HG03175 (cell line): Measurements from ENCODE around the gene ADNP2.

Source experiments
- ATAC-seq: cut with Tn5 transposase; IDR thresholded peaks from one replicate; pipeline ENCODE4 v1.9.1; 2021; ENCODE audit warnings: mild to moderate bottlenecking, moderate library complexity; ENCODE audit not compliant: unreplicated experiment

The ADNP2 gene

GRCh38 chr18:80171054-80171872 lies 62.2 kb downstream of the ADNP2 start:
- no peak for ATAC-seq

- ATAC-seq: no peak
Observed at GRCh38 chr18:80172056-80172455, 63.0 kb downstream of the ADNP2 start.

GRCh38 chr18:80173060-80173459 lies 64.0 kb downstream of the ADNP2 start:
- no peak for ATAC-seq

GRCh38 chr18:80175451-80176204 lies 66.6 kb downstream of the ADNP2 start:
- ATAC-seq: no peak

DNA sequence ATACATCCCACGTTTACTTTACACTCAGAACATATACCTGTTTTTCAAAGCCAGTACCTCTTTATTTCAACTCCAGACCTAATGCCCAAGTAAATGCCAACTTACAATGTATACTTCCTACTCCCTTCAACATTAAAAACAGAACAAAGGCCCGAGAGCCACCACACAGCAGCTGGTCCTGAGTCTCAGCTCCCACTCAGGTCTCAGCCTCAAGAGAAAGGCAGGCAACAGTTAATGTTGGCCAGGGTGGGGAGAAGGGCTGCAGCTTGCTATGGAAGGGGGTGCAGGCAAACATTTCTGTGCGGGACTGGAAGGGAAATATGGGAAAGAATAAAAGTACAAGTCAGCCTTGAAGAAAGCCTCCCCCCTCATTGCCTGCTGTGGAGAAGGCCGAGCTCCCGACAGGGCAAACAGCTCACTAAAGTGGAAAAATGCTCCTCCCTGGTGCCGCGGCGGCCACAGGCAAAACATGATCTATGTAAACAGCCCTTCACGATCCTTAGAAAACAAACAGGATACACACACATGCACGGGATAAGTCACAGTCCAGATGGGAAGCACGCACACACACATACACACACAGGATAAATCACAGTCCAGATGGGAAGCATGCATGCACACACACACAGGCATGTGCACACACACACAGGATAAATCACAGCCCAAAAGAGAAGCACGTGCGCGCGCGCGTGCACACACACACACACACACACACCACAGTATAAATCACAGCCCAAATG lies 67.4 kb downstream of the ADNP2 start:
- no peak for ATAC-seq

DNA sequence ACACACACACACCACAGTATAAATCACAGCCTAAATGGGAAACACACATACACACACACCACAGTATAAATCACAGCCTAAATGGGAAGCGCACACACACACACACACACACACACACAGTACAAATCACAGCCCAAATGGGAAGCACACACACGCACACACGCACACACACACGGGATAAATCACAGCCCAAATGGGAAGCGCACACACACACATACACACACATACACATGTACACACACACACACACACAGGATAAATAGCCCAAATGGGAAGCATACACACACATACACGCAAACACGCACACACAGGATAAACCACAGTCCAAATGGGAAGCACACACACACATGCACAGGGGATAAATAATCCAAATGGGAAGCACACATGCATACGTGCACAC lies 68.1 kb downstream of the ADNP2 start:
- ATAC-seq: no peak

DNA sequence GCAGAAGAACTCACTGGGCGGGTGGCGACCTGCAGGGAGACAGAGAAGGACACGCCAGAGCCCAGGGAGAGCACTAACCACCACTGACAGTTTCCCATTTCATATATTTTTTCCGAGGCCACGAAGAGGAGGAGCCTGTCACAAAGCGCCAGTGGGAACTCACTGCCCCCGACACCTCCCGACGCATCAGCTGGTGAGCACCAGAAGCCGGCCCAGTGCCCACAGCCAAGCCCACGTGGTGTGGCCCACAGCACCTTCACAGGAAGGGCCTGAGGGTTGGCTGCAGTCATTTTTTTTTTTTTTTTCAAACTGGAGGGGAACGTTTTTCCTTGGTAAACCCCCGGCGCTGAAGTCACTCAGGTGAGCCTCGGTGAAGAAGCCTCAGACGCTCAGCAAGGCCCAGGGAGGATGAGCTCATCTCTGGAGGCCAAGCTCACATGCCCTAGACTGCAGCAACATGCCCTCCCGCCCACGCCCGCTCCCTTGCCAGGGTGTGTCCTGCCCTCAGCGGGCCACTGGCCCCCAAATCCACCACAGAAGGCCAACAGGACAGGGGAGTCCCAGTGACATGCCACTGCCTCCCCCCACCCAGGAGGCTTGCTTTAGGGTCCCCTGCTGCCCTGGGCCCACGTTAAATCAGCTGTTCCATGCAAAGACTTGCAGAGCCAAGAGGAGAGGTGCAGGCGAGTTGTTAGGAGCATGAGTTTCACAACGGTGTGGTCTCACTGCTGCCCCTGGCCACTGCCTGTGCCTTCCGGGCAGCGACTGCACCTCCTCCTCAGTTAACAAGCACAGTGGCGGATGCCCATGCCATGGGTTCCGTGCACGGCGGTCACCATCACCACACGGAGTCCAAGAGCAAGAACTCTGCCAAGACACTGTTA lies 70.1 kb downstream of the ADNP2 start:
- ATAC-seq: no peak

- ATAC-seq: peak; percentile 62
Observed at GRCh38 chr18:80179857-80180558, 70.9 kb downstream of the ADNP2 start.

DNA sequence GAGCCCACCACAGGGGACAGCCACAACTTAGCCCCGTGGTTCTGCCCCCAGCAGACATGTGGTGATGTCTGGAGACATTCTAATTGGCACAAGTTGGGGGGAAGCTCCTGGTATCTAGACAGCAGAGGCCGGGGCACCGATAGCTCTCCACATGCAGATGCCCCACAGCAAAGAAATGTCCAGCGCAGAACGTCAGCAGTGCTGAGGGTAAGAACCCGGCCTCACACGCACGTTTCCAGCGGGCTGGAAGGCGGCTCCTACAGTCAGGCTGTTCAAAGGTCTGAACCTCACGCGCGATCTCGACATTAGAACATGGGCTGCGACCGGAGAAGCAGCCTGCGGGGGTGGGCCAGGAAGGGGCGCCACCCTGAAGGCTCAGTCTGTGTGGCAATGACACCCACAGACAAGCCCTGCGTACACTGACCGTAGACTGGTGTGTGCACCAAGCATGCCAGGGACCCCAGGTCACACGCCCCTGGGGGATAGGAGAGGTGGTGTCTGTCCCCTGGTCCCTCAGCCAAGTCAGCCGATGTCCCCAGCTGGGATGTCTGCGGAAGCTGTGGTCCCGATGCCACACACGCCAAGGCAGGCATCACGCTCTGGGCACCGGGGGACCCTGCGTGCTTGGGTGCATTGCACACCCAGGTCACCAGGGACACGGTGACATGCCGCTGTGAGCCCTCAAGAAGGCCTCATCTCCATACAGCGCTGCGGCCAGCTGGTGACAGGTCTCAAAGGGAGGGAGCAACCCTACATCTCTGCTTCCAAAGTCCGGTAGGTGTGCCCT lies 71.9 kb downstream of the ADNP2 start:
- no peak for ATAC-seq

DNA sequence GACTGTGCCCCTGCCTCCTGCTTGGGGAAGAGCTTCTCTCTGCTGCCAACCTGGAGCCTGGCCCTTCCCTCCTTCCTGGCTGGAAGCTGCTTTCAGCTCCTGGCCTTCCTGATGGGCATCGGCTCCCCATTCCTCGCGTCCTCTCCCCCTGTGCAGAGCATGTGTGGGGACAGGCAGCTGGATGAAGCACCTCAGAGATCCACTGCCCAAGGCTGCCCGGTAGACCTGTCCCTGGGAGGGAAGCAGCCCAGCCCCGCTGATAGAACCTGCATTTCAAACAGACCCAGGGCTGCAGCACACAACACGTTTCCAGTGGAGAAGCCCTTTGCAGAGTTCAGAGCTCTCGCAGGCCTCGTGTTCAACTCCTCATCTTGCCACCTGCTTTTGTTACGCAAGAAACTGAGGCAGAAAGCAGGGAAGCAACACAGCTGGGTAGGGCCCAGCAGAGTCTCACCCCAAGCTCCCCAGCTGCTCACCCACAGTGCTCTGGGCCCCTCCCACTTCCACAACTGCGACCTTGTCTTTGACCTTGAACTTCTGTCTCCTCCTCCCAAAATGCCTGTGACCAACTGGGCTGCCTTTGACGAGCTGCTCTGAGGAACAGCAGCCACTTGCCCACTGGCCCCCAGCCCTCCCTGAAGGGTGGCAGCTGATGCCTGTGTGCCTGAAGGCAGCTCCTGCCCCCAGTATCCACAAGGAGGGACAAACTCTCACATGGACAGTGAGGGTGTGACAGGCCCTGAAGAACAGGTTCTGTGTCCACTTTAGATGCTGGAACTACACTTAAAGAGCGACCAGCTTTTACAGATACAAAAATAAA lies 72.8 kb downstream of the ADNP2 start:
- no peak for ATAC-seq

- no peak for ATAC-seq
Observed at GRCh38 chr18:80182855-80183254, 73.8 kb downstream of the ADNP2 start.

GRCh38 chr18:80183273-80184050 lies 74.4 kb downstream of the ADNP2 start:
- no peak for ATAC-seq

DNA sequence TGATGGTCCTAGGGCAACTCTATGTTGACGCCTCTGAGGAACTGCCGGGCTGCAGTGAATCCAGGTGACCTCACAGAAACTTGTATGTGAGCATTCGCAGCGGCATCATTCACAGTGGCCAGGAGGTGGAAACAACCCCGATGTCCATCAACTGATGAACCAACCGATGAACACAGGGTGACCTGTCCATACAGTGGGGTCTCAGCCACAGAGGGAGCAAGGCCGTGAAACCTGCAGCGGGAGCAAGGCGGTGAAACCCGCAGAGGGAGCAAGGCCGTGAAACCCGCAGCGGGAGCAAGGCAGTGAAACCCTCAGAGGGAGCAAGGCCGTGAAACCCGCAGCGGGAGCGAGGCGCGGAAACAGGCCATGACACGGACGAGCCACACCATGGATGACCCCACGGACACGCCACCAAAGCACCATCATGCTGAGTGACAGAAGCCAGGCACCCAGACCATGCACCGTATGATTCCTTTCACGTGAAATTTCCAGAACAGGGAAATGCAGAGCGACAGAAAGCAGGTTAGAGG lies 75.2 kb downstream of the ADNP2 start:
- no peak for ATAC-seq

DNA sequence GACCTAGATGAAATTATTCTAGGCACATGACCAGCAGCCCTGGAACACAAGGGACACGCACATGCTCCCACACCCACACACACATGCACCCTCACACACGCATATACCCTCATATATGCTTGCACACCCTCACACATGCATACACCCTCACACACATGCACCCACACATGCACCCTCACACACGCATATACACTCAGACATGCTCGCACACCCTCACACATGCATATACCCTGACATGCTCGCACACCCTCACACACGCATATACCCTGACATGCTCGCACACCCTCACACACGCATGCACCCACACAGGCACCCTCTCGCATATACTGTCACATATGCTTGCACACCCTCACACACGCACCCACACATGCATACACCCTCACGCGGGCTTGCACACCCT lies 76.5 kb downstream of the ADNP2 start:
- no peak for ATAC-seq

DNA sequence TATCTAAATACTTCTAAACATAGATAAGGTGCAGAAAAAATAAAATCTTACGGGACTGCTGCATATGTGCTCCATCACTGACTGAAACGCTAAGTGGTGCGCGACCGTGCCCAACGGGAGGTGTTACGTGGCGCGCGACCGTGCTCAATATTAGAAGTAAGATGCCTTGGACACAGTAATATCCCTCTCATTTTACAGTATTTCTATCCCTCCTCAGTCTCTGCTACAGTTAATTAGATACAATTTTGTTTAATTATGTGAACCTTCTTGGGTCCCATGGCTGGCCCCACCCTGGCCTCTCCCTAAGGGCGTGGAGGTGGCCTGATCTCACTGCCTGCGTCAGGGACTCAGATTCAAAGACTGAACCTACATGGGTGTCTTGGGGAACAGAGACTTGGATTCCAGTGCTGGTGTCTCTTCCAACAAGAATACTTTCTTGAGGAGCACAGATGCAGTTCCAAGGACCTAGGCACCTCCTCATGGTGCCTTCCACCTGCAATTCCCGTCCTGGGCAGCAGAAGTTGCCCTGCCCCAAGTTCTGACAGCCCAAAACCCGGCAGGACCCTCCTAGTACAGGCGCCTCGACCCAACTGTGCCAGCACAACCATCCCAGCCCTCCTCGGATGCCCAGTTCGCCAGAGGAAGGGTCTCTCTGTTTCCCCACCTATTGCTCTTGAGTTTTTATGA lies 79.0 kb downstream of the ADNP2 start:
- no peak for ATAC-seq

DNA sequence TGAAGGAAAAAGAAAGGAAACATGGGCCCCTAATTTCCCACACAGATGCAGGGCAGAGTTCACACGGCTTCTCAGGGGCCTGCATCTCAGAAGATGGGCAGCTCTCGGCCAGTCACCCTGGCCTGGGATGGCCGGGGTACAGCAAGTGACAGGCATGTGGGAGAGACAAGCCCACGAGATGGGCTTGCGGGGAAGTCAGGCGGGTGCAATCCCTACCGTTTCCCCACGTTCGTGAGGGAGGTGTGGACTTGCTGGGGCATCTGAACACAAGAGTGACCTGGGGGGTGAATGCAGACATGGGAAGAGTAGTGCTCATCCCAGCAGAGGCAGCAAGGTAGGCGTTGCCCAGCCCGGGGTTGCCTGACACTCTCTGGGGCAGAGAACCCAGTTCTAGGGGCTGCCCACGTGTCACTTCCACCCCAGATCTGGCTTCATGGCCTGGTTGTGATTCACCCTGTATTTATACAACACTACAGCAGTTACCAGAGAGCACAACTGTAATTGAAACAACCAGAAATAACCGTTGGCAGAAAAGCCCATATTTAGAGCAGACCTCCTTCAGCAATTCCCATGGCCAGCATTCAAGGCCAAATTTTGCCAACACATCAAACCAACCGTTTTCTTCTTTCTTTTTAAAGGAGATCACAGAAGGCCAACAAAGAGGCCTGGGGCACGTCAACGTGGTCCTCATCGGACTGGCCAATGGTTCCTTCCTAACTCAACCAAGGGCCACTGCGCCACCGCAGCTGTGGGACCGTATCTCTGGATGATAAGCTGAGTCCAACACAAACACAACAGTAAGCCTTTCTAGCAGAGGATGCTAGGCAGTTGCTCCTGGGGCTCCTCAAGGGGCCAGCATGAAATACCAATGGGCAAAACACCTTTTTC lies 79.8 kb downstream of the ADNP2 start:
- ATAC-seq: no peak
